T-helper 17 cell (primary cell): ENCODE measurements around the gene IRF9. TPM values are rescaled to one million over a fixed set of nuclear protein-coding genes. Genes with fewer than 3 reads are reported as not detected.

Experiments
- ATAC-seq: fragments of 150-1000 bp; cut with Tn5 transposase; 2 replicates; pipeline ENCODE4 v1.10.0; 2021; ENCODE audit warnings: mild to moderate bottlenecking, moderate library complexity
- DNase-seq, 3 donors: peaks; one replicate each; pipeline versions ENCODE4 v3.0.0 to v3.0.0-alpha.2; 2020 to 2021
- H3K9me3 ChIP-seq: one replicate; pipeline ENCODE4 v1.7.0; 2013; ENCODE audit warnings: low read length, mild to moderate bottlenecking; ENCODE audit not compliant: control insufficient read depth, poor library complexity, severe bottlenecking
- H3K27ac Mint-ChIP-seq: one replicate; pipeline ENCODE4 v1.8.0; 2022; ENCODE audit warnings: mild to moderate bottlenecking, moderate library complexity, mixed read lengths
- H3K27me3 Mint-ChIP-seq: one replicate; pipeline ENCODE4 v1.8.0; 2022; ENCODE audit warnings: mixed read lengths
- H3K36me3 Mint-ChIP-seq: one replicate; pipeline ENCODE4 v1.8.0; 2022; ENCODE audit warnings: low read depth, mixed read lengths
- H3K4me1 Mint-ChIP-seq: one replicate; pipeline ENCODE4 v1.8.0; 2022; ENCODE audit warnings: mild to moderate bottlenecking, mixed read lengths
- H3K4me3 Mint-ChIP-seq: one replicate; pipeline ENCODE4 v1.8.0; 2022; ENCODE audit warnings: mild to moderate bottlenecking, moderate library complexity, mixed read lengths
- total RNA-seq, 4 donors: library from RNA in 2 of 4; stranded (reverse) in 2 of 4; gene quantifications; one replicate each; pipeline ENCODE4 v1.2.3 and lab custom pipeline; 2022 to 2026

Gene IRF9
- total RNA-seq, 2 donors from 2014 or later = 172 to 230 TPM

DNA sequence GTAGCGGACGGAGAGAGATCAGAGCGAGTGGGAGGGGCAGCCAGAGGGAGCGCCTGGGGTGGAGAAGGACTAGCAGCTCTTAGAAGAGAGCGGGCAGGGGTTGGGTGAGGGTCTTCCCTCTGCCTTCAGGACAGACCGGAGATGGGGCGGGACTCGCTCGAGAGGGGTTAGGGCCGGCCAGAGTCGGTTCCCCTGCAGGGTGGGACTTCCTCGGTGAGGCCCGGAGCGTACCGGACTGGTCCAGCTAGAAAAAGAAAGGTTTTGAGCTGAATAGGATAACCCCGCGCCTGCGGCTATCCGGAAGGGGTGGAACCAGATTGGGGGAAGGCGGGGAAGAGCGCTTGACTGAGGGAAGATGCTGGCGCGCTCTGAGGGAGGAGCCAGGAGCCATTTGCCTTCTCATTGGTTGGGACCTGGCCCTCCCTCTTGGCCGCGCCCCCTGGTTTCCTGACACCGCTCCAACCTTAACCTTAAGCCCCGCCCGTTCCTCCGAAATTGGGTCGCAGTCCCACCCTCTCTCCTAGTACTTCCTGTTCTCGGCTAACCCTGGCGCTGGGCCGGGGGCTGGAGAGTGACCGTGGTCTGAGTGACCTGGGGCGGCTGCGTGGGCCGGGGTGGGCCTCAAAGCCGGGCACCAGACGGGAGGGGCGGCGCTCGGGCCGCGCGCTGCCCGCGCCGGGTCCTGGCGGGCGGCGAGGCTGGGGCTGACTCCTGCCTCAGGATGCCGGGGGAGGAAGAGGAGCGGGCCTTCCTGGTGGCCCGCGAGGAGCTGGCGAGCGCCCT lies 13.9 kb upstream of the IRF9 start, which contains the start of gene RNF31:
Gene RNF31 (plus strand): TSS at position 521 of the 783 bp plus-strand sequence. CDS start 201 bp downstream, at position 722.
- DNase-seq = peak; percentile 93 to 97 (median 95)
- H3K9me3 ChIP-seq = no peaks in the 10 kb centered on the region
- H3K4me3 Mint-ChIP-seq = peak within 1 kb of the TSS; percentile 98
- H3K4me1 Mint-ChIP-seq = peaks cover 49% of the 10 kb centered on the region
- ATAC-seq = peak; percentile 91
- H3K27ac Mint-ChIP-seq = peak within 1 kb of the TSS; percentile 91
- no peaks in the 10 kb centered on the region for H3K27me3 Mint-ChIP-seq
- peaks cover 2% of the 10 kb centered on the region for H3K36me3 Mint-ChIP-seq

DNA sequence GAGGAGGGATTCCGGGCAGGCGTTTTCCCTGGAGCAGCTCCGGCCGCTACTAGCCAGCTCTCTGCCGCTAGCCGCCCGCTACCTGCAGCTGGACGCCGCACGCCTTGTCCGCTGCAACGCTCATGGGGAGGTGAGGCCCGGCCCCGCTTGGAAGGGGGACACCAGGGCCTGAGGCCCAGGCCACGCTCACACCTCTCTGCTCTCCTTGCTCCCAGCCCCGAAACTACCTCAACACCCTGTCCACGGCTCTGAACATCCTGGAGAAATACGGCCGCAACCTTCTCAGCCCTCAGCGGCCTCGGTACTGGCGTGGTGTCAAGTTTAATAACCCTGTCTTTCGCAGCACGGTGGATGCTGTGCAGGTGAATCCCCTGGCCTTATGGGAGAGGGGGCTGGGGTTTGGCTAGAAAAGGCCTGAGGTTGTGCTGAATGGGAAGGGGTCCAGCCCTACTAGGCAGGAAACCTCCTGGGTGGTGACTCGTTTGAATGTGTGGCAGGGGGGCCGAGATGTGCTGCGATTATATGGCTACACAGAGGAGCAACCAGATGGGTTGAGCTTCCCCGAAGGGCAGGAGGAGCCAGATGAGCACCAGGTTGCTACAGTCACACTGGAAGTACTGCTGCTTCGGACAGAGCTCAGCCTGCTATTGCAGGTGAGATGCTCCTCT lies 13.2 kb upstream of the IRF9 start:
- H3K4me1 Mint-ChIP-seq = peaks cover 46% of the 10 kb centered on the region

DNA sequence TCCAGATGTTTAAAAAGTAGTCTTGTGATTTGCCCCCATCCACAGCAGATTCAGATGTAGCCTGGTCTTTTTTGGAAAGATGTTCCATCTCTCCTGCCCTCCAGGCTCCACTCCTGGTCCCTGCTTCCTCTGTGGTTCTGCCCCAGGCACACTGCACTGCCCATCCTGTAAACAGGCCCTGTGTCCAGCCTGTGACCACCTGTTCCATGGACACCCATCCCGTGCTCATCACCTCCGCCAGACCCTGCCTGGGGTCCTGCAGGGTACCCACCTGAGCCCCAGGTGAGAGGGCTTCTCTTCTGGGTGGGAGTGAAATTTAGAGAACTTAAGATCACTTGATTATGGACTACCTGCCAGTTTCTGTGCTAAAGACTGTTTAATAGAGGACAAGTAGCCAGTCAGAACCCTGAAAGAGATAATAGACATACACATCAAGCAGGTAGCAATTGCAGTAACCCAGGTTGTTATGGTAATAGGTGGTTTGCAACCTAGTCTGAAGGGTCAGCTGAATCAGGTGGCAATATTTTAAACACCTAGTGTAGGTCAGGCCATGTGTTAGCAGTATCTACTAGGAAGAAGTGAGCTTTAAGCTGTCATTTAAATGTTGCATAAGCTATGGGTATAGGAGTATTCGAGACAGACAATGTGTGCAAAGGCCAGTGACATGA lies 11.6 kb upstream of the IRF9 start:
- no peak for DNase-seq
- Mint-ChIP-seq H3K4me3 (peak overlapping the region; percentile 58), H3K4me1 (peaks cover 40% of the 10 kb centered on the region), H3K36me3 (no peaks in the 10 kb centered on the region), H3K27ac (peak overlapping the region; percentile 56), H3K27me3 (no peaks in the 10 kb centered on the region)
- ATAC-seq = no peak
- H3K9me3 ChIP-seq = no peaks in the 10 kb centered on the region

More for the DNA sequence above, 13.2 kb upstream of the IRF9 start:
- peaks cover 2% of the 10 kb centered on the region for H3K36me3 Mint-ChIP-seq
- peak overlapping the region; percentile 91 for H3K27ac Mint-ChIP-seq
- no peak for ATAC-seq
- no peak for DNase-seq
- H3K4me3 Mint-ChIP-seq = peak overlapping the region; percentile 98
- H3K9me3 ChIP-seq = no peaks in the 10 kb centered on the region
- no peaks in the 10 kb centered on the region for H3K27me3 Mint-ChIP-seq

DNA sequence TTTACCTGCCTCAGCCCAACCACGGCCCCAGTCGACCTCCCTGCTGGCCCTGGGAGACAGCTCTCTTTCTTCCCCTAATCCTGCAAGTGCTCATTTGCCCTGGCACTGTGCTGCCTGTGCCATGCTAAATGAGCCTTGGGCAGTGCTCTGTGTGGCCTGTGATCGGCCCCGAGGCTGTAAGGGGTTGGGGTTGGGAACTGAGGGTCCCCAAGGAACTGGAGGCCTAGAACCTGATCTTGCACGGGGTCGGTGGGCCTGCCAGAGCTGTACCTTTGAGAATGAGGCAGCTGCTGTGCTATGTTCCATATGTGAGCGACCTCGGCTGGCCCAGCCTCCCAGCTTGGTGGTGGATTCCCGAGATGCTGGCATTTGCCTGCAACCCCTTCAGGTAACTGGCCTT lies 11.0 kb upstream of the IRF9 start:
- no peak for ATAC-seq
- DNase-seq = no peak
- no peaks in the 10 kb centered on the region for H3K9me3 ChIP-seq
- peaks cover 40% of the 10 kb centered on the region for H3K4me1 Mint-ChIP-seq
- no peaks in the 10 kb centered on the region for H3K36me3 Mint-ChIP-seq
- no peak overlapping the region for H3K4me3 Mint-ChIP-seq
- H3K27me3 Mint-ChIP-seq = no peaks in the 10 kb centered on the region
- no peak overlapping the region for H3K27ac Mint-ChIP-seq

DNA sequence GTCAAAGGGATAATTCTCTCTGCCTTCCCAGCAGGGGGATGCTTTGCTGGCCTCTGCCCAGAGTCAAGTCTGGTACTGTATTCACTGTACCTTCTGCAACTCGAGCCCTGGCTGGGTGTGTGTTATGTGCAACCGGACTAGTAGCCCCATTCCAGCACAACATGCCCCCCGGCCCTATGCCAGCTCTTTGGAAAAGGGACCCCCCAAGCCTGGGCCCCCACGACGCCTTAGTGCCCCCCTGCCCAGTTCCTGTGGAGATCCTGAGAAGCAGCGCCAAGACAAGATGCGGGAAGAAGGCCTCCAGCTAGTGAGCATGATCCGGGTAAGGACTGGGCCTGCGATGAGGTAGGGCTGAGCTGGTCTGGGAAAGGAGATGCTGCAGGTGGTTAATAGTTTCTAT lies 10.5 kb upstream of the IRF9 start:
- no peak for DNase-seq
- H3K9me3 ChIP-seq = no peaks in the 10 kb centered on the region
- H3K4me1 Mint-ChIP-seq = peaks cover 38% of the 10 kb centered on the region
- H3K27ac Mint-ChIP-seq = no peak overlapping the region
- H3K27me3 Mint-ChIP-seq = no peaks in the 10 kb centered on the region
- ATAC-seq = no peak
- H3K36me3 Mint-ChIP-seq = no peaks in the 10 kb centered on the region
- no peak overlapping the region for H3K4me3 Mint-ChIP-seq

DNA sequence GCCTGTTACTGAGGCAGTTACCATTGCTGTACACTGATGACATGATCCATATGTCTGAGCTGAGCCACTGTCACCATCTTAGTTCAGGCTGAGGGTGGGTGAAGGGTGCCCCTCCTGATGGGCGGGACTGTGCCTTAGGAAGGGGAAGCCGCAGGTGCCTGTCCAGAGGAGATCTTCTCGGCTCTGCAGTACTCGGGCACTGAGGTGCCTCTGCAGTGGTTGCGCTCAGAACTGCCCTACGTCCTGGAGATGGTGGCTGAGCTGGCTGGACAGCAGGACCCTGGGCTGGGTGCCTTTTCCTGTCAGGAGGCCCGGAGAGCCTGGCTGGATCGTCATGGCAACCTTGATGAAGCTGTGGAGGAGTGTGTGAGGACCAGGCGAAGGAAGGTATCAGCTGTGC lies 10.1 kb upstream of the IRF9 start:
- Mint-ChIP-seq H3K4me3 (no peak overlapping the region), H3K36me3 (peaks cover 2% of the 10 kb centered on the region), H3K4me1 (peaks cover 35% of the 10 kb centered on the region), H3K27me3 (no peaks in the 10 kb centered on the region), H3K27ac (no peak overlapping the region)
- no peak for DNase-seq
- no peak for ATAC-seq
- H3K9me3 ChIP-seq = no peaks in the 10 kb centered on the region

DNA sequence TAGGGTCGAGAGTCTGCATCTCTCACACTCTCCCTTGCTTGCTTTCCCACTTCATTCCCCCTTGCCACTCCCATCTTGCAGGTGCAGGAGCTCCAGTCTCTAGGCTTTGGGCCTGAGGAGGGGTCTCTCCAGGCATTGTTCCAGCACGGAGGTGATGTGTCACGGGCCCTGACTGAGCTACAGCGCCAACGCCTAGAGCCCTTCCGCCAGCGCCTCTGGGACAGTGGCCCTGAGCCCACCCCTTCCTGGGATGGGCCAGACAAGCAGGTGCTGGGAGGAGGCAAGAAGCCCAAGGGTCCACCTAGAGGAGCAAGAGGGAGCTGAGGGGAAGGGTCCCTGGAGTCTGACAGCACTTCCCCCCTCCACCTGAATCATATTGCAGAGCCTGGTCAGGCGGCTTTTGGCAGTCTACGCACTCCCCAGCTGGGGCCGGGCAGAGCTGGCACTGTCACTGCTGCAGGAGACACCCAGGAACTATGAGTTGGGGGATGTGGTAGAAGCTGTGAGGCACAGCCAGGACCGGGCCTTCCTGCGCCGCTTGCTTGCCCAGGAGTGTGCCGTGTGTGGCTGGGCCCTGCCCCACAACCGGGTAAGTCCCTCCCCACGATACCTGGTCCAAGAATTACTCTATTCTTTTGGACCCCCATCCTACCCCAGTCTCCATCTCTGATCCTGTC lies 9.5 kb upstream of the IRF9 start:
- no peak overlapping the region for H3K4me3 Mint-ChIP-seq
- no peak for DNase-seq
- H3K36me3 Mint-ChIP-seq = peaks cover 3% of the 10 kb centered on the region
- ATAC-seq = no peak
- no peaks in the 10 kb centered on the region for H3K27me3 Mint-ChIP-seq
- H3K4me1 Mint-ChIP-seq = peaks cover 31% of the 10 kb centered on the region
- H3K27ac Mint-ChIP-seq = no peak overlapping the region
- H3K9me3 ChIP-seq = no peaks in the 10 kb centered on the region

DNA sequence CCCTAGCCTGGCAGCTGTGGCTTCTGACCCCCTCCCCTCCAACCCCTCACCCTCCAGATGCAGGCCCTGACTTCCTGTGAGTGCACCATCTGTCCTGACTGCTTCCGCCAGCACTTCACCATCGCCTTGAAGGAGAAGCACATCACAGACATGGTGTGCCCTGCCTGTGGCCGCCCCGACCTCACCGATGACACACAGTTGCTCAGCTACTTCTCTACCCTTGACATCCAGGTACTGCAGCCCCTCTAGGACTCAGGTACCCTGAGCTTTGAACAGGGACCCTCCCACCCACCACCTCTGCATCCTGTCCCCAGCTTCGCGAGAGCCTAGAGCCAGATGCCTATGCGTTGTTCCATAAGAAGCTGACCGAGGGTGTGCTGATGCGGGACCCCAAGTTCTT lies 6.0 kb upstream of the IRF9 start:
- Mint-ChIP-seq H3K27ac (peak overlapping the region; percentile 79), H3K4me3 (no peak overlapping the region), H3K27me3 (no peaks in the 10 kb centered on the region)

DNA sequence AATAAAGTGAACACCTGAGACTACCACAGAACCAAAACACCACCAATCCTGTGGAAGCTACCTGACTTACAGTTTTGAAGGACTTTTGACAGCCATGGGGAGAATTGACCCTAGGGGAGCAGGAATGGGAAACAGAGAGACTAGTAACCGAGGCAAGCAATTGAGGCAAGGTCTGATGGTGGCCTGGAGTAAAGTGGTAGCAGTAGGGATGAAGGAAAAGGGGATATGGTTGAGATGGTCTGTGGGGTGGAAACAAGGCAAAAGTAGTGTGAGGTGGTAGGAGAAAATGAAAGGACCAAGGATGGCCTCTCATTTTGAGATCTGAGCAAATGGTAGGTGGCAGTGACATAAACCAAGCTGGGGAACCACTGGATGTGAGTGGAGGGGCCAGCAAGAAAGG lies 4.2 kb upstream of the IRF9 start:
- no peaks in the 10 kb centered on the region for H3K27me3 Mint-ChIP-seq
- H3K9me3 ChIP-seq = no peaks in the 10 kb centered on the region
- no peak overlapping the region for H3K4me3 Mint-ChIP-seq
- peaks cover 18% of the 10 kb centered on the region for H3K4me1 Mint-ChIP-seq
- peaks cover 9% of the 10 kb centered on the region for H3K36me3 Mint-ChIP-seq
- H3K27ac Mint-ChIP-seq = peak overlapping the region; percentile 81
- ATAC-seq (no peak), DNase-seq (no peak)

More for the DNA sequence above, 6.0 kb upstream of the IRF9 start:
- no peak for ATAC-seq
- peaks cover 16% of the 10 kb centered on the region for H3K4me1 Mint-ChIP-seq
- no peaks in the 10 kb centered on the region for H3K9me3 ChIP-seq
- DNase-seq = no peak
- H3K36me3 Mint-ChIP-seq = peaks cover 7% of the 10 kb centered on the region

DNA sequence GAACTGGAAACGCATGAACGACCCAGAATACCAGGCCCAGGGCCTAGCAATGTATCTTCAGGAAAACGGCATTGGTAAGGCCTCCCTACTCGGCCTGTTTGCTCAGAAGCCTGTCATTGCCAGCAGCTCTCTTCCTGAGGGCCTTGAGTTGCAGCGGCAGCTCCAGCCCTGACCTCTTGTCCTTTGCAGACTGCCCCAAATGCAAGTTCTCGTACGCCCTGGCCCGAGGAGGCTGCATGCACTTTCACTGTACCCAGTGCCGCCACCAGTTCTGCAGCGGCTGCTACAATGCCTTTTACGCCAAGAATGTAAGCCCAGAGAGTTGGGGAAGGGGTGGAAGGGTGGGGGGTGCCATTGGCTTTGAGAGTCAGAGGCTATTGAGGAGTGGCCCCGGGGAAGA lies 3.7 kb upstream of the IRF9 start:
- no peaks in the 10 kb centered on the region for H3K27me3 Mint-ChIP-seq
- ATAC-seq = no peak
- DNase-seq = no peak
- no peak overlapping the region for H3K4me3 Mint-ChIP-seq
- peak overlapping the region; percentile 81 for H3K27ac Mint-ChIP-seq
- peaks cover 9% of the 10 kb centered on the region for H3K36me3 Mint-ChIP-seq
- H3K9me3 ChIP-seq = no peaks in the 10 kb centered on the region
- H3K4me1 Mint-ChIP-seq = peaks cover 23% of the 10 kb centered on the region

DNA sequence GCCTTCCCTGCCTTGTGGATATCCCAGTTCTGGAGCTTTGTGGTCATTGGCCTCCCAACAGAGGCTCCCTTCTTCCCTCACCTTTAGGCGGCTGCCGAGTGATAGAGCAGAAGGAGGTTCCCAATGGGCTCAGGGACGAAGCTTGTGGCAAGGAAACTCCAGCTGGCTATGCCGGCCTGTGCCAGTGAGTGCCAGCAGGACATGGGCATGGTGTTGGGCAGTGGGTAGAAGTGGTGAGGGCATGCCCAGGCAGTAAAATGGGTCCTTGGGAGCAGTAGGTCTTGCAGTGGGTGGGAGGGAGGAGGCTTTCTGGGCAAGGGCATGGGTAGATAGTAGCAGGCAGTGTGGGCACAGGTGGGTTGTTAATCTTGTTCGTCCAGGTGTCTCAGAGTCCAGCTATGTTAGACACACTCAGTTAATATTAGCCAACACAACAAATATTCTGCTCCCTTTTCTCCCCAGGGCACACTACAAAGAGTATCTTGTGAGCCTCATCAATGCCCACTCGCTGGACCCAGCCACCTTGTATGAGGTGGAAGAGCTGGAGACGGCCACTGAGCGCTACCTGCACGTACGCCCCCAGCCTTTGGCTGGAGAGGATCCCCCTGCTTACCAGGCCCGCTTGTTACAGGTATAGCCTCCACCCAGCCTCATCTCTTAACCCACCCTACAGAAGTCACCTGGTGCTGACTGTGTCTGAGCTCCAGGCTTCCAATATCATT lies 1.1 kb upstream of the IRF9 start:
- H3K9me3 ChIP-seq = no peaks in the 10 kb centered on the region
- H3K4me1 Mint-ChIP-seq = peaks cover 34% of the 10 kb centered on the region
- peaks cover 12% of the 10 kb centered on the region for H3K36me3 Mint-ChIP-seq
- DNase-seq (no peak), ATAC-seq (no peak)
- peak overlapping the region; percentile 36 for H3K4me3 Mint-ChIP-seq
- no peaks in the 10 kb centered on the region for H3K27me3 Mint-ChIP-seq
- H3K27ac Mint-ChIP-seq = peak overlapping the region; percentile 98

DNA sequence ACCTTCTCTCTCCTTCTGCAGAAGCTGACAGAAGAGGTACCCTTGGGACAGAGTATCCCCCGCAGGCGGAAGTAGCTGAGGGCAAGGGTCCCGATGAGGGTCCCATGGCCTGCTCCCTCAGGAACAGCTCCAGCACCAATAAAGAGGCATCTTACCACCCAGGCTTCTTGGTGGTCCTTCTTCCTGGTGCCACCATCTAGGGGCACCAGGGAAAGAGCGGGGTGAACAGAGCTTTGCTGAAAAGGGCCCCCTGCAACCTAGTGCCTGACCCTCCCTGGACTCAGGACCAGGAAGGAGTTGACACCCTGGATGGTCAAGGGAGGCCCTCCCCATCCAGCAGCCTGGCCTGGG lies 591 bp upstream of the IRF9 start:
- H3K4me1 Mint-ChIP-seq = peaks cover 34% of the 10 kb centered on the region
- ATAC-seq (no peak), DNase-seq (no peak)
- H3K4me3 Mint-ChIP-seq = no peak overlapping the region
- no peaks in the 10 kb centered on the region for H3K9me3 ChIP-seq
- peak overlapping the region; percentile 98 for H3K27ac Mint-ChIP-seq
- H3K27me3 Mint-ChIP-seq = no peaks in the 10 kb centered on the region
- peaks cover 12% of the 10 kb centered on the region for H3K36me3 Mint-ChIP-seq
